NCI-H460 (cell line): ENCODE data around the gene NT5C2. TPM values are rescaled to one million over a fixed set of nuclear protein-coding genes. Genes with fewer than 3 reads are reported as not detected.
"Not testable (repeated sequence)": the region's sequence is repeated elsewhere in the genome, so short reads cannot be mapped to it uniquely, and the experiment has no call there.

Experiments used
- DNase-seq: peaks from one replicate; pipeline ENCODE4 v3.0.0-alpha.2; 2016; ENCODE audit warnings: low read depth; ENCODE audit errors: extremely low read depth
- total RNA-seq: library from RNA; depleted of rRNA; stranded (reverse); fragments of >200 nt; shearing (Covaris generic); gene quantifications from 2 replicates; pipeline ENCODE4 v1.2.3, GENCODE V29; 2014

NT5C2 gene
- total RNA-seq, 1 experiment from 2014 or later, result 220 TPM

GRCh38 chr10:103203466-103203865 lies 10.4 kb upstream of the NT5C2 start:
- no peak for DNase-seq

GRCh38 chr10:103202319-103202718 lies 9.2 kb upstream of the NT5C2 start:
- no peak for DNase-seq

- DNase-seq, result no peak
These were observed 6.4 kb upstream of the NT5C2 start for GRCh38 chr10:103199488-103199887.

- DNase-seq, result no peak
These were observed 5.6 kb upstream of the NT5C2 start for GRCh38 chr10:103198648-103199047.

DNA sequence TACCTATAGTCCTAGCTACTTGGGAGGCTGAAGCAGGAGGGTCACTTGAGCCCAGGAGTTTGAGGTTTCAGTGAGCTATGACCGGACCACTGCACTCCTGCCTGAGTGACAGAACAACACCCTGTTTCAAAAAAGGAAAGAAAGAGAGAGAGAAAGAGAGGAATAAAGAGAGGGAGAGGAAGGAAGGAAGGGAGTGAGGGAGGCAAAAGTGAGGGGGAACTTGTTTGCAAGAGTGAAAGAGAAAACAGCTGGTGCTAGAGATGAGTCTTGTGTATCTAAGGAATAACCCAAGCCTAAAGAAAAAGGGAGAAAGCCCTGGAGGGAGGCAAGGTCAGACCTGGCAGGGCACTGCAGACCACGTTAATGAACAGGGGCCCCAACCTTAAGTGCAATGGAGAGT lies 4.8 kb upstream of the NT5C2 start:
- no peak for DNase-seq

- no peak for DNase-seq
These were observed 4.1 kb upstream of the NT5C2 start for GRCh38 chr10:103197174-103197573.

DNA sequence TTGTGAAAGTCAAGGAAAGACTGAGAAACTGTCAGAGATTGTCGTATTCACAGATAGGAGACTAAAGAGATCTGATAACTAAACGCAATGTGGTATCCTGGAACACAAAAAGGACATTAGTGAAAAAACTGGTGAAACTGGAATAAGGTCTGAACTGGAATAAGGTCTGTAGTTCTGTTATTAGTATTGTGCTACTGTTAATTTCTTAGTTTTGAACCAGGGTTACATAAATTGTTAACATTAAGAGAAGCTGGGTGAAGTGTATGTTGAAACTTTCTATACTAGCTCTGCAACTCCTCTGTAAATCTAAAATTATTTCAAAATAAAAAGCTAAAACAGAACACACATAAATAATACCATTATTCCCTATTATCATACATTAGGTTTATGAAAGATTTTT lies 3.4 kb upstream of the NT5C2 start:
- DNase-seq, result no peak

GRCh38 chr10:103193820-103194529 lies 903 bp upstream of the NT5C2 start:
- DNase-seq, result no peak

- DNase-seq, result peak; percentile 85
These were observed 493 bp downstream of the NT5C2 start for GRCh38 chr10:103192451-103193106.

DNA sequence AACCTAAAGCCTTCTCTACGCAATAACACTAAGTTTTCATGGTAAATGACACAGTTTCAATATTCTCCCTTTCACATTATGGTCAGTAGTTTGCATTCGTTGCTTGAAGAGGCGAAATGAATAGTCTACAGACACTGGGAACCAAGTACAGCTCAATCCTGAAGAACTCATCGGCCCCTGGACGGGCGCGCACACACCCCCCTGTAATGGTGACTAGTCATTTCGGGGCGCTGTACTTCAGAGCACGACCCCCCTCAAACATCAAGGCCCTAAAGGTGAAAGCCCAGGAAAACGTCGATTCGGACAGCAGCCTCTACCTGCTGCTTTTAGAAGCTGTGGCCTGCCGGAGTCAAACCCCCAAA lies 1.0 kb downstream of the NT5C2 start:
- DNase-seq, result no peak

DNA sequence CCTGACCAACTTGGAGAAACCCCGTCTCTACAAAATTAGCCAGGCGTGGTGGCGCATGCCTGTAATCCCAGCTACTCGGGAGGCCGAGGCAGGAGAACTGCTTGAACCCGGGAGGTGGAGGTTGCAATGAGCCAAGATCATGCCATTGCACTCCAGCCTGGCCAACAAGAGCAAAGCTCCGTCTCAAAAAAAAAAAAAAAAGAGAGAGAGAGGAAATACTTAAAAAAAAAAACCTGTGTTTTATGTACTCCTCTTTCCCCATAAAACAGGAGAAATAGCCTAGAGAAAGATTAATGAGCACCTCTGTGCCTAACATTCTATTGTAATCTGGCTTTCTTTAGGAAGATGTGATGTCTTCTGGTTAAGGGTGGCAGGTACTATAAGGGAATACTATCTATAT lies 1.9 kb downstream of the NT5C2 start:
- DNase-seq, result not testable (repeated sequence)

- DNase-seq, result no peak
These were observed 4.2 kb downstream of the NT5C2 start for GRCh38 chr10:103188853-103189252.

DNA sequence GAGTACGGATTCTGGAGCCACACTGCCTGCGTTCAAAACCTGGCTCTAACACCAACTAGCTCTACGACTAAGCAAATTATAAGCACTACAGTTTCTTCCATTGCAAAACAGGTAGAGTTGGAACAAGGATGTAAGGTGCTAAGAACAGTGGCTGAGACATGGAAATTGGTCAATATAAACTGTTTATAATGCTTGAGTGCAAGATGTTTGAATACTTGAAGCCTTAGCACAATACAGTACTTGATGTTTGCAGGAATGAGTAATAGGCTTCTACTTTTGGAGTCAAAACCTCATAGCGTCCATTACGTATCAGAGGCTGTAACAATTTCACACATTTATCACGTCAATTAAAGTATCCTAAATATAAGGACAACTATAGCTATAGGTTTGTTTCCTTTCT lies 6.9 kb downstream of the NT5C2 start:
- peak; percentile 87 for DNase-seq

DNA sequence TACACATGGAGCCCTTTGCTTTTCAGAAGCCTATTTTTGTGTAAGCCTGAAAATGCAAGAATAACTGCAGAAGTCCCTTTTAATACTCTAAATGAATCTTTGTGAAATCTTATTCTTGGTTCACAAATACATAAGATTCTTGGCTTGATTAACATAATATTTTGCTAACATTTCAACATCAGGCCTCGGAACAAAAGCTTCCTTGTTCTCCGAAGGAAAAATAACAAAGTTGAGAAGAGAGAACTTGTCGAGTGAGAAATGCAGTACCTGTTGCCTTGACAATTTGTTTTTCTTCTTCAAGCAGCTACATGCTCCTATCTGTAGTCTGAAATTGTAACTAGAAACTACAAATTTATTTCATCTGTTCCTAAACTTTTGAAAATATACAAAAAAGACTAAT lies 8.5 kb downstream of the NT5C2 start:
- DNase-seq, result no peak

- peak; percentile 95 for DNase-seq
These were observed 9.1 kb downstream of the NT5C2 start for GRCh38 chr10:103183991-103184451.

GRCh38 chr10:103181244-103181643 lies 11.8 kb downstream of the NT5C2 start:
- no peak for DNase-seq

DNA sequence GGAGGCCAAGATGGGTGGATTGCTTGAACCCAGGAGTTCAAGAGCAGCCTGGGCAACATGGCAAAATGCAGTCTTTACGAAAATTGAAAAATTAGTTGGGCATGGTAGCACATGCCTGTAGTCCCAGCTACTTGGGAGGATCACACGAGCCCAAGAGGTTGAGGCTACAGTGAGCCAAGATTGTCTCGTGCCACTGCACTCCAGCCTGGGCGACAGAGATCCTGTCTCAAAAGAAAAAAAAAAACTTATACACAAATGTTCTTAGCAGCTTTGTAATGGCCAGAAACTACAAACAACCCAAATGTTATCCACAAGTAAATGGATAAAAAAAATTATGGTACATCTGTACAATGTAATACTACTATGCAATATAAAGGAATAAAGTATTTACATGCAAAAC lies 12.6 kb downstream of the NT5C2 start:
- DNase-seq, result no peak

- no peak for DNase-seq
These were observed 15.9 kb downstream of the NT5C2 start for GRCh38 chr10:103177123-103177522.

- DNase-seq, result no peak
These were observed 17.3 kb downstream of the NT5C2 start for GRCh38 chr10:103175580-103176285.

DNA sequence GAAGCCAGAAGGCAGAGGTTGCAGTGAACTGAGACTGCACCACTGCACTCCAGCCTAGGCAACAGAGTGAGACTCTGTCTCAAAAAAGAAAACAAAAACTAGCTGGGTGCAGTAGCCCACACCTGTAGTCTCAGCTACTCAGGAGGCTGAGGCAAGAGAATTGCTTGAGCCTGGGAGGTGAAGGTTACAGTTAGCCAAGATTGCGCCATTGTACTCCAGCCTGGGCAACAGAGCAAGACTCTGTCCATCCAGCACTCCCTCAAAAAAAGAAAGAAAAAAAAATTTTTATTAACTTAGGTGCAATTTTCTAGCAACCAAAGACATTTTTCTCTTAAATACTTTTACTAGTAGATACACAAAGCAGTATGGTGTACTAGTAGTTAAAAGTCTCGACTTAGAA lies 18.7 kb downstream of the NT5C2 start:
- DNase-seq, result not testable (repeated sequence)

DNA sequence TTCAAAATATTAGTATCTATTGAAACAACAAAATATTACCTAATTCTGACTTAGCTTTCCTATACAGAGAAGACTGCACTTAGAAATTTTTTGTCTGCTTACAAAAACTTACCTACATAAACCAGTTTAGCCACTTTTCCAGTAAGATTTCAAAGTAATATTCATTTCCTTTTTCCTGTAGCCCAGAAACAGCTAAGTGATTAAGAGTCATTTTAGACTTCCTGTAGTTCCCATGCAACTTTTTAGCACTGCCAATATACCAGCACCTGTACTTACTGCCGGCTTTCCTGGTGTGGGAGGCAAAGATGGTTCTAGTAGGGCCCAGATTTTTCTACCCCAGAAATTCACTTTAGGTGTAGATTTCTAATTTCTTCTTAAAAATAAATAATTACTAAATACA lies 21.8 kb downstream of the NT5C2 start:
- no peak for DNase-seq

DNA sequence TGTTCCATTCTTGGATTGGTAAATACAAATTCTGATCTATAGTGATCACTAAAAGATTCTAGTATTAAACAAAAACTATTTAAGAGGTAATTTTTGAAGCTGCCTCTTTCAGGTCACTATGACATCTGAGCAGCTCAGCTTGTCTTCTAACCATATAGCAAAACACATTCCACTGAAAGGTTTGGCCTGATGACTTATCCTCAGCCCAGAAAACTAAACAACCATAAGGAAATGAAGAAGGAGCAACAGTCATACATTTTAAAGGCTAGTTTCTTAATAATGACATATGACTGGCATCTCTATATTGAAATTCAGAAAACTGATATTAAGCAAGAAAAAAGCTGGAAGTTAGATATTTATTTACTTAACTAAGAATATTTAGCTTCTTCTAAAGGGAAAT lies 24.6 kb downstream of the NT5C2 start:
- DNase-seq, result no peak
